HEK293 (cell line): ENCODE results near the gene LAMA2.

ENCODE experiments used
- MYNN ChIP-seq: fragments of 450-650 bp; formaldehyde crosslinking; IDR thresholded peaks from 2 replicates; pipeline ENCODE4 v1.5.1; 2016; ENCODE audit warnings: missing biosample characterization, missing genetic modification characterization, borderline replicate concordance
- TCF7L2 ChIP-seq: IDR thresholded peaks from 2 replicates; pipeline ENCODE4 v1.6.1; 2011; ENCODE audit warnings: low read depth, mild to moderate bottlenecking, inconsistent platforms, low read length, moderate library complexity, borderline replicate concordance
- ZNF274 ChIP-seq, 2 experiments: fragments of 200-500 bp in 1 of 2; fragments of 450-650 bp in 1 of 2; sonication (Bioruptor generic) in 1 of 2; formaldehyde crosslinking in 1 of 2; IDR thresholded peaks; 2 replicates each; pipeline versions ENCODE4 v1.5.1 to v1.6.1; 2014 to 2016; ENCODE audit warnings: borderline replicate concordance in 1 of 2, inconsistent platforms in 1 of 2, low read length in 1 of 2, missing biosample characterization in 1 of 2, missing genetic modification characterization in 1 of 2
- ZNF585B ChIP-seq: fragments of 450-650 bp; formaldehyde crosslinking; IDR thresholded peaks from 2 replicates; pipeline ENCODE4 v1.5.1; 2016; ENCODE audit warnings: missing biosample characterization, missing genetic modification characterization
- TF ChIP-seq, protein P1 (sequence below): fragments of 450-650 bp; formaldehyde crosslinking; IDR thresholded peaks from 2 replicates; pipeline ENCODE4 v1.5.1; 2016; ENCODE audit warnings: missing biosample characterization, missing genetic modification characterization

DNA sequence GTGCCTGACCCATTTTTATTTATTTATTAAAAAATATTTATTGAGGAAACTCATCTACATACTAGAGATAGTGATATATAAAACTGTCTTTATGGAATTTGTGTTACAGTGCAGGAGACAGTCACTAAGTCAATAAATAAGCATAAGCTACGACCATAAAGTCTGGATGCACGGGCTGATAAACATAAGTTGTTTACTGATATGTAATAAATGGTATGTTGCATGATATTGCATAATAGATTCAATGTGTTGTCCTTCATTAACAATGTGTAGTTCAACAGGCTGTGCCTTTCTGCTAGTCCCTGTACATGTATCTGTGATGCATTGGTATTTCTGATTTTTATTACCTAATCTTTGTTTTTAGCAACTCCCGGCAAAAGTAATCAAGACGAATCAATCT is 515.8 kb downstream of the LAMA2 start:
- TF ChIP-seq, protein P1, sequence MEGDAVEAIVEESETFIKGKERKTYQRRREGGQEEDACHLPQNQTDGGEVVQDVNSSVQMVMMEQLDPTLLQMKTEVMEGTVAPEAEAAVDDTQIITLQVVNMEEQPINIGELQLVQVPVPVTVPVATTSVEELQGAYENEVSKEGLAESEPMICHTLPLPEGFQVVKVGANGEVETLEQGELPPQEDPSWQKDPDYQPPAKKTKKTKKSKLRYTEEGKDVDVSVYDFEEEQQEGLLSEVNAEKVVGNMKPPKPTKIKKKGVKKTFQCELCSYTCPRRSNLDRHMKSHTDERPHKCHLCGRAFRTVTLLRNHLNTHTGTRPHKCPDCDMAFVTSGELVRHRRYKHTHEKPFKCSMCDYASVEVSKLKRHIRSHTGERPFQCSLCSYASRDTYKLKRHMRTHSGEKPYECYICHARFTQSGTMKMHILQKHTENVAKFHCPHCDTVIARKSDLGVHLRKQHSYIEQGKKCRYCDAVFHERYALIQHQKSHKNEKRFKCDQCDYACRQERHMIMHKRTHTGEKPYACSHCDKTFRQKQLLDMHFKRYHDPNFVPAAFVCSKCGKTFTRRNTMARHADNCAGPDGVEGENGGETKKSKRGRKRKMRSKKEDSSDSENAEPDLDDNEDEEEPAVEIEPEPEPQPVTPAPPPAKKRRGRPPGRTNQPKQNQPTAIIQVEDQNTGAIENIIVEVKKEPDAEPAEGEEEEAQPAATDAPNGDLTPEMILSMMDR (tag by site-specific recombination), result no peak
- TF ChIP-seq MYNN (tag by site-specific recombination), result no peak
- TF ChIP-seq ZNF274 (IDR thresholded peaks at IDR 0.05; ENCODE audit: low read length), result no peak
- TF ChIP-seq ZNF274 (tag by site-specific recombination; IDR thresholded peaks at IDR 0.05; ENCODE audit: borderline replicate concordance), result no peak
- TF ChIP-seq TCF7L2, result no peak
- TF ChIP-seq ZNF585B (tag by site-specific recombination), result no peak
